IgD-negative memory B cell (primary cell): ENCODE measurements around the gene ARHGAP28. TPM values are rescaled to one million over a fixed set of nuclear protein-coding genes. Genes with fewer than 3 reads are reported as not detected.

ENCODE experiments used
- H3K27ac Mint-ChIP-seq, 3 donors: one replicate each; pipeline ENCODE4 v1.8.0; 2020 to 2022; ENCODE audit warnings: mild to moderate bottlenecking in 3 of 3, mixed read lengths in 3 of 3, moderate library complexity in 1 of 3
- H3K27me3 Mint-ChIP-seq: one replicate; pipeline ENCODE4 v1.8.0; 2021; ENCODE audit warnings: mixed read lengths
- H3K36me3 Mint-ChIP-seq: one replicate; pipeline ENCODE4 v1.8.0; 2020; ENCODE audit warnings: mild to moderate bottlenecking, mixed read lengths
- H3K4me1 Mint-ChIP-seq, 3 donors: one replicate each; pipeline ENCODE4 v1.8.0; 2020 to 2022; ENCODE audit warnings: mixed read lengths in 3 of 3, mild to moderate bottlenecking in 1 of 3
- H3K4me3 Mint-ChIP-seq, 4 donors: one replicate each; pipeline ENCODE4 v1.8.0; 2020 to 2022; ENCODE audit warnings: mild to moderate bottlenecking in 4 of 4, mixed read lengths in 4 of 4, moderate library complexity in 3 of 4
- H3K9me3 Mint-ChIP-seq, 3 donors: one replicate each; pipeline ENCODE4 v1.8.0; 2020 to 2021; ENCODE audit warnings: mixed read lengths in 3 of 3, mild to moderate bottlenecking in 1 of 3
- polyA plus RNA-seq: library from polyadenylated mRNA; unstranded; fragments of 300-500 nt; fragmentation: Illumina TruSeq; gene quantifications from one replicate; pipeline ENCODE4 v1.2.3, GENCODE V29; 2021

The ARHGAP28 gene
- polyA plus RNA-seq, 1 donor from 2014 or later = not detected

- no peaks in the 10 kb centered on the region for H3K4me1 Mint-ChIP-seq
- H3K36me3 Mint-ChIP-seq = peaks cover 2% of the 10 kb centered on the region
- no peaks in the 10 kb centered on the region for H3K27me3 Mint-ChIP-seq
- no peak overlapping the region for H3K4me3 Mint-ChIP-seq
- no peak overlapping the region for H3K27ac Mint-ChIP-seq
- H3K9me3 Mint-ChIP-seq = peaks cover 2 to 6% (median 2%) of the 10 kb centered on the region in 3 donors
These were observed 213.6 kb downstream of the ARHGAP28 start for GRCh38 chr18:6943143-6943542.

- Mint-ChIP-seq H3K36me3 (no peaks in the 10 kb centered on the region), H3K4me3 (no peak overlapping the region), H3K27me3 (no peaks in the 10 kb centered on the region), H3K9me3 (peaks cover 0 to 2% (median 2%) of the 10 kb centered on the region in 3 donors), H3K4me1 (no peaks in the 10 kb centered on the region), H3K27ac (no peak overlapping the region)
These were observed 218.0 kb downstream of the ARHGAP28 start for GRCh38 chr18:6947338-6948030.

- Mint-ChIP-seq H3K27ac (no peak overlapping the region), H3K36me3 (no peaks in the 10 kb centered on the region), H3K9me3 (no peaks in the 10 kb centered on the region), H3K27me3 (no peaks in the 10 kb centered on the region), H3K4me1 (no peaks in the 10 kb centered on the region), H3K4me3 (no peak overlapping the region)
These were observed 219.0 kb downstream of the ARHGAP28 start for GRCh38 chr18:6948281-6949055.

GRCh38 chr18:6949800-6950586, 220.5 kb downstream of the ARHGAP28 start:
- Mint-ChIP-seq H3K9me3 (no peaks in the 10 kb centered on the region), H3K36me3 (no peaks in the 10 kb centered on the region), H3K27me3 (no peaks in the 10 kb centered on the region), H3K27ac (no peak overlapping the region), H3K4me1 (no peaks in the 10 kb centered on the region), H3K4me3 (no peak overlapping the region)

- Mint-ChIP-seq H3K27ac (no peak overlapping the region), H3K4me1 (no peaks in the 10 kb centered on the region), H3K27me3 (no peaks in the 10 kb centered on the region), H3K36me3 (no peaks in the 10 kb centered on the region), H3K4me3 (no peak overlapping the region), H3K9me3 (no peaks in the 10 kb centered on the region)
These were observed 221.1 kb downstream of the ARHGAP28 start for GRCh38 chr18:6950641-6951040.

GRCh38 chr18:6951336-6952090, 222.0 kb downstream of the ARHGAP28 start:
- H3K4me1 Mint-ChIP-seq = no peaks in the 10 kb centered on the region
- no peak overlapping the region for H3K27ac Mint-ChIP-seq
- no peaks in the 10 kb centered on the region for H3K9me3 Mint-ChIP-seq
- H3K27me3 Mint-ChIP-seq = no peaks in the 10 kb centered on the region
- H3K36me3 Mint-ChIP-seq = no peaks in the 10 kb centered on the region
- no peak overlapping the region for H3K4me3 Mint-ChIP-seq

- H3K36me3 Mint-ChIP-seq = no peaks in the 10 kb centered on the region
- H3K4me3 Mint-ChIP-seq = no peak overlapping the region
- no peaks in the 10 kb centered on the region for H3K9me3 Mint-ChIP-seq
- H3K27me3 Mint-ChIP-seq = no peaks in the 10 kb centered on the region
- peak overlapping the region in 1 of 3 donors; percentile 54 for H3K27ac Mint-ChIP-seq
- no peaks in the 10 kb centered on the region for H3K4me1 Mint-ChIP-seq
These were observed 225.0 kb downstream of the ARHGAP28 start for GRCh38 chr18:6954501-6954900.

- no peaks in the 10 kb centered on the region for H3K4me1 Mint-ChIP-seq
- no peaks in the 10 kb centered on the region for H3K27me3 Mint-ChIP-seq
- H3K36me3 Mint-ChIP-seq = no peaks in the 10 kb centered on the region
- peaks cover 0 to 2% (median 0%) of the 10 kb centered on the region in 3 donors for H3K9me3 Mint-ChIP-seq
- no peak overlapping the region for H3K4me3 Mint-ChIP-seq
- no peak overlapping the region for H3K27ac Mint-ChIP-seq
These were observed 225.8 kb downstream of the ARHGAP28 start for GRCh38 chr18:6955304-6955703.

GRCh38 chr18:6956495-6956894, 227.0 kb downstream of the ARHGAP28 start:
- no peaks in the 10 kb centered on the region for H3K4me1 Mint-ChIP-seq
- H3K4me3 Mint-ChIP-seq = no peak overlapping the region
- no peak overlapping the region for H3K27ac Mint-ChIP-seq
- H3K9me3 Mint-ChIP-seq = peaks cover 0 to 5% (median 1%) of the 10 kb centered on the region in 3 donors
- no peaks in the 10 kb centered on the region for H3K27me3 Mint-ChIP-seq
- no peaks in the 10 kb centered on the region for H3K36me3 Mint-ChIP-seq

- Mint-ChIP-seq H3K9me3 (peaks cover 0 to 5% (median 2%) of the 10 kb centered on the region in 3 donors), H3K4me3 (no peak overlapping the region), H3K36me3 (no peaks in the 10 kb centered on the region), H3K27ac (no peak overlapping the region), H3K27me3 (no peaks in the 10 kb centered on the region), H3K4me1 (no peaks in the 10 kb centered on the region)
These were observed 227.5 kb downstream of the ARHGAP28 start for GRCh38 chr18:6956999-6957398.

GRCh38 chr18:6959110-6959509, 229.6 kb downstream of the ARHGAP28 start:
- H3K27ac Mint-ChIP-seq = no peak overlapping the region
- no peaks in the 10 kb centered on the region for H3K36me3 Mint-ChIP-seq
- H3K9me3 Mint-ChIP-seq = peaks cover 0 to 5% (median 2%) of the 10 kb centered on the region in 3 donors
- H3K4me1 Mint-ChIP-seq = no peaks in the 10 kb centered on the region
- H3K27me3 Mint-ChIP-seq = no peaks in the 10 kb centered on the region
- H3K4me3 Mint-ChIP-seq = no peak overlapping the region

- Mint-ChIP-seq H3K27me3 (no peaks in the 10 kb centered on the region), H3K4me1 (no peaks in the 10 kb centered on the region), H3K27ac (no peak overlapping the region), H3K36me3 (no peaks in the 10 kb centered on the region), H3K9me3 (peaks cover 0 to 5% (median 2%) of the 10 kb centered on the region in 3 donors), H3K4me3 (no peak overlapping the region)
These were observed 230.6 kb downstream of the ARHGAP28 start for GRCh38 chr18:6960124-6960523.

- no peak overlapping the region for H3K4me3 Mint-ChIP-seq
- H3K27me3 Mint-ChIP-seq = no peaks in the 10 kb centered on the region
- H3K36me3 Mint-ChIP-seq = no peaks in the 10 kb centered on the region
- no peak overlapping the region for H3K27ac Mint-ChIP-seq
- H3K9me3 Mint-ChIP-seq = peaks cover 0 to 5% (median 2%) of the 10 kb centered on the region in 3 donors
- H3K4me1 Mint-ChIP-seq = no peaks in the 10 kb centered on the region
These were observed 231.1 kb downstream of the ARHGAP28 start for GRCh38 chr18:6960656-6961055.

GRCh38 chr18:6961331-6961730, 231.8 kb downstream of the ARHGAP28 start:
- peaks cover 2 to 5% (median 3%) of the 10 kb centered on the region in 3 donors for H3K9me3 Mint-ChIP-seq
- no peak overlapping the region for H3K4me3 Mint-ChIP-seq
- no peaks in the 10 kb centered on the region for H3K4me1 Mint-ChIP-seq
- no peaks in the 10 kb centered on the region for H3K36me3 Mint-ChIP-seq
- no peaks in the 10 kb centered on the region for H3K27me3 Mint-ChIP-seq
- H3K27ac Mint-ChIP-seq = no peak overlapping the region
